Caco-2 (cell line): Measurements from ENCODE around the gene BATF2. TPM values are rescaled to one million over a fixed set of nuclear protein-coding genes. Genes with fewer than 3 reads are reported as not detected.

Experiments used
- BruUV-seq: library from RNA; stranded (reverse); fragments of 400-500 nt; replicated peaks from 2 replicates; lab custom pipeline; 2021; lab: Mats Ljungman, UMichigan
- CTCF ChIA-PET: fragments of 300-600 bp; sonication (Branson Sonifier 250); formaldehyde crosslinking; loops from one replicate; lab custom pipeline; 2022; ENCODE audit warnings: antibody characterized with exemption; lab: Charles Lee
- POLR2A ChIA-PET: fragments of 300-600 bp; sonication (Branson Sonifier 250); formaldehyde crosslinking; loops from one replicate; lab custom pipeline; 2022; ENCODE audit warnings: antibody characterized with exemption; lab: Charles Lee
- DNase-seq, 2 experiments: peaks; one replicate each; pipeline versions ENCODE4 v3.0.0 to v3.0.0-alpha.2; 2020 to 2022
- H3K27me3 ChIP-seq: replicated peaks from 2 replicates; pipeline ENCODE4 v1.6.0; 2011; ENCODE audit warnings: low read length; ENCODE audit not compliant: control insufficient read depth, insufficient read depth
- H3K36me3 ChIP-seq: 2 replicates; pipeline ENCODE4 v1.5.1; 2011; ENCODE audit warnings: low read length; ENCODE audit not compliant: control insufficient read depth, insufficient read depth
- H3K4me1 ChIP-seq: fragments of 250-450 bp; sonication (Bioruptor Pico); 2 replicates; pipeline ENCODE4 v1.5.1; 2020; ENCODE audit warnings: mild to moderate bottlenecking
- H3K4me3 ChIP-seq: 2 replicates; pipeline ENCODE4 v1.5.1; 2011; ENCODE audit warnings: low read depth, mild to moderate bottlenecking, control low read depth, low read length
- H3K9me3 ChIP-seq: fragments of 250-450 bp; sonication (Bioruptor Pico); 2 replicates; pipeline ENCODE4 v1.5.1; 2020; ENCODE audit warnings: mild to moderate bottlenecking, moderate library complexity
- H3K27ac Mint-ChIP-seq: one replicate; pipeline ENCODE4 v1.8.0; 2022; ENCODE audit warnings: mixed read lengths; ENCODE audit not compliant: unreplicated experiment
- H3K27me3 Mint-ChIP-seq: one replicate; pipeline ENCODE4 v1.8.0; 2022; ENCODE audit warnings: mixed read lengths; ENCODE audit not compliant: insufficient read depth, unreplicated experiment
- H3K36me3 Mint-ChIP-seq: one replicate; pipeline ENCODE4 v1.8.0; 2022; ENCODE audit warnings: mild to moderate bottlenecking, mixed read lengths; ENCODE audit not compliant: insufficient read depth, unreplicated experiment
- H3K4me1 Mint-ChIP-seq: one replicate; pipeline ENCODE4 v1.8.0; 2022; ENCODE audit warnings: low read depth, mixed read lengths; ENCODE audit not compliant: unreplicated experiment
- H3K4me3 Mint-ChIP-seq: one replicate; pipeline ENCODE4 v1.8.0; 2022; ENCODE audit warnings: mild to moderate bottlenecking, moderate library complexity, mixed read lengths; ENCODE audit not compliant: unreplicated experiment
- H3K9me3 Mint-ChIP-seq: one replicate; pipeline ENCODE4 v1.8.0; 2022; ENCODE audit warnings: mixed read lengths; ENCODE audit not compliant: unreplicated experiment
- CTCF ChIP-seq, 2 experiments: fragments of 200-600 bp in 1 of 2; IDR thresholded peaks; 1 replicate in 1 of 2; 2 replicates in 1 of 2; pipeline versions ENCODE4 v1.5.1 to v1.8.0; 2011 to 2022; ENCODE audit warnings: antibody characterized with exemption in 1 of 2, control low read depth in 1 of 2, inconsistent platforms in 1 of 2, low read depth in 1 of 2, low read length in 1 of 2, mild to moderate bottlenecking in 1 of 2, moderate library complexity in 1 of 2; ENCODE audit not compliant: insufficient read depth in 1 of 2, severe bottlenecking in 1 of 2, unreplicated experiment in 1 of 2
- intact Hi-C: fragments of 100-400 bp; cut with micrococcal nuclease; formaldehyde crosslinking; loops from one replicate; pipeline ENCODE4 v1.10.0; 2022; ENCODE audit not compliant: unreplicated experiment
- total RNA-seq: library from RNA; stranded (reverse); gene quantifications from 2 replicates; pipeline ENCODE4 v1.2.3, GENCODE V29; 2022

Gene BATF2
- total RNA-seq, 1 experiment from 2014 or later: 0.79 TPM

DNA sequence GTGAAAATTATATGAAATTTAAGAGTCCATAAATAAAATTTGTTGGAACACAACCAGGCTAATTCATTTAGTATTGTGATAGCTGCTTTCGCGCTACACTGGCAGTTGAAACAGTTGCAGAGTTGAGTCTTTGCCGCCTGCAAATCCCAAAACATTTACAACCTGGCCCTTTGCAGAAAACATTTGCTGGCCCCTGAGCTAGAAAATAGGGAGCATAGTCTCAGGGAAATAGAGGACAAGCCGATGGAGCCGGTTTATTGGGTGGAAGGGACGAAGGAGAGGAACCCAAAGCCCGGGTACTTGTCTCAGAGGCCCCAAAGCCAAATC lies 43.7 kb upstream of the BATF2 start:
- Mint-ChIP-seq H3K9me3 (no peaks in the 10 kb centered on the region), H3K4me3 (peak overlapping the region; percentile 89), H3K27me3 (no peaks in the 10 kb centered on the region), H3K36me3 (peaks cover 24% of the 10 kb centered on the region), H3K4me1 (no peaks in the 10 kb centered on the region), H3K27ac (peak overlapping the region; percentile 83)
- peaks cover 5% of the 10 kb centered on the region for H3K36me3 ChIP-seq
- POLR2A ChIA-PET: interaction anchor here (0.6 to 1.4 kb wide), 2 partner anchors 22 to 723 kb away, joined by 3 to 4 read pairs; partner anchors contain the start of genes PRDX5 and TRMT112
- no peak for DNase-seq
- no peak for TF ChIP-seq CTCF (IDR thresholded peaks at IDR 0.05; ENCODE audit: insufficient read depth in 1 of 2, low read depth in 1 of 2, low read length in 1 of 2, severe bottlenecking in 1 of 2, unreplicated experiment in 1 of 2)
- intact Hi-C loops: loop anchor here (1.0 to 5.0 kb wide), 3 partner anchors 13 to 37 kb away; partner anchors contain the start of gene SNX15
- CTCF ChIA-PET: interaction anchor here (0.6 to 1.8 kb wide), 9 partner anchors 12 to 279 kb away, joined by 3 to 9 read pairs (median 4); partner anchors contain the start of genes ARL2, CAPN1, CDC42BPG and SNX15
- peak overlapping the region; percentile 89 for H3K4me3 ChIP-seq
- BruUV-seq: TSS peak; percentile 38
- no peaks in the 10 kb centered on the region for H3K9me3 ChIP-seq
- H3K4me1 ChIP-seq: peaks cover 11% of the 10 kb centered on the region; the same call in 1 of the 2 replicates
- H3K27me3 ChIP-seq: no peaks in the 10 kb centered on the region

DNA sequence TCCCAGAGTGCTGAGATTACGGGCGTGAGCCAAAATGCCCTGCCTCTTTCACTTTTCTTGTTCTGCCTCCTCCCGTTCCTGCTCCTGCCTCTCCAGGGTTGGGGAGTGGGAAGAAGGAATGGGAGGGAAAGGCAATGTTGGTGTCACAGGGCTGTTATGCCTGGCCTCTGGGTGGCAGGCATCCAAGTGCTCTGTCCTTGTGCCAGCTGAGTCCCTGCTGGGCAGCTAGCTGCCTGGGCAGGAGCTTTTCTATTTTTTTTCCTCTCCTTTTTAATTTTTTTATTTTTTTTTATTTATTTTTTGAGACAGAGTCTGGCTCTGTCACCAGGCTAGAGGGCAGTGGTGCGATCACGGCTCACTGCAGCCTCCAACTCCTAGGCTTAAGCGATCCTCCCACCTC lies 40.2 kb upstream of the BATF2 start:
- H3K9me3 Mint-ChIP-seq: no peaks in the 10 kb centered on the region

GRCh38 chr11:65035579-65035978 lies 38.8 kb upstream of the BATF2 start:
- intact Hi-C loops: no loop called here
- H3K4me1 Mint-ChIP-seq: no peaks in the 10 kb centered on the region
- no peak overlapping the region for H3K4me3 Mint-ChIP-seq
- BruUV-seq: no TSS peak
- Histone ChIP-seq H3K27me3 (no peaks in the 10 kb centered on the region), H3K9me3 (no peaks in the 10 kb centered on the region), H3K36me3 (no peaks in the 10 kb centered on the region), H3K4me1 (no peaks in the 10 kb centered on the region), H3K4me3 (no peak overlapping the region)
- peaks cover 6% of the 10 kb centered on the region for H3K36me3 Mint-ChIP-seq
- no peak for DNase-seq
- CTCF ChIA-PET: no interaction called here
- no peaks in the 10 kb centered on the region for H3K27me3 Mint-ChIP-seq
- no peaks in the 10 kb centered on the region for H3K9me3 Mint-ChIP-seq
- TF ChIP-seq CTCF (IDR thresholded peaks at IDR 0.05; ENCODE audit: insufficient read depth in 1 of 2, low read depth in 1 of 2, low read length in 1 of 2, severe bottlenecking in 1 of 2, unreplicated experiment in 1 of 2): no peak
- no peak overlapping the region for H3K27ac Mint-ChIP-seq
- POLR2A ChIA-PET: no interaction called here

More for the DNA sequence above, 40.2 kb upstream of the BATF2 start:
- no peaks in the 10 kb centered on the region for H3K27me3 ChIP-seq
- no peaks in the 10 kb centered on the region for H3K9me3 ChIP-seq
- no peak overlapping the region for H3K4me3 ChIP-seq
- no TSS peak for BruUV-seq
- intact Hi-C loops: no loop called here
- Mint-ChIP-seq H3K4me1 (no peaks in the 10 kb centered on the region), H3K27ac (no peak overlapping the region), H3K27me3 (no peaks in the 10 kb centered on the region), H3K4me3 (no peak overlapping the region), H3K36me3 (peaks cover 12% of the 10 kb centered on the region)
- no peaks in the 10 kb centered on the region for H3K36me3 ChIP-seq
- ChIA-PET CTCF (no interaction called here), POLR2A (no interaction called here)
- TF ChIP-seq CTCF (IDR thresholded peaks at IDR 0.05; ENCODE audit: insufficient read depth in 1 of 2, low read depth in 1 of 2, low read length in 1 of 2, severe bottlenecking in 1 of 2, unreplicated experiment in 1 of 2): no peak
- no peaks in the 10 kb centered on the region for H3K4me1 ChIP-seq
- no peak for DNase-seq
